NOMO-1 treated with DMSO at 0.1 percent for 48 hours (cell line): Measurements from ENCODE around the gene LGR6.
A peak's percentile ranks its signal among the peaks of the same experiment; 100 is the strongest.
"Not testable (repeated sequence)": the region's sequence is repeated elsewhere in the genome, so short reads cannot be mapped to it uniquely, and the experiment has no call there.

Experiments
- DNase-seq: peaks from one replicate; lab custom pipeline; 2025; ENCODE audit not compliant: unreplicated experiment; lab: John Stamatoyannopoulos, UW

The LGR6 gene

GRCh38 chr1:202317941-202318925 lies 124.6 kb downstream of the LGR6 start:
- no peak for DNase-seq

GRCh38 chr1:202319381-202320080 lies 125.9 kb downstream of the LGR6 start:
- DNase-seq, result no peak

DNA sequence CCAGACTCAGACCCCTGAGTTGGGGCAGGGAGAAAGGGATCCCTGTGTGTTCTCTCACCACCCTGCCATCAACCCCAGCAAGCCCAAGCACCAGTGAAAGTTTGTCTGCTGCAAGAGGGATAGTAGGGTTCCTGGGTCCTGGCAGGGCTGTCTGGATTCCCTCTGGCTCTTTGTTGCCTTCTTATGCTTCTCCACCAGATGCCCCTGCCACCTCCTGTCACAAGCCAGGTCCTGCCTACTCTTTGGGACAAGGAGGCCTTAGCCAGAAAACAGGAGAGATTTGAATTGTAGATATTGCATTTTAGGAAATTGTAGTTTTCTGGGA lies 126.4 kb downstream of the LGR6 start:
- DNase-seq, result no peak

DNA sequence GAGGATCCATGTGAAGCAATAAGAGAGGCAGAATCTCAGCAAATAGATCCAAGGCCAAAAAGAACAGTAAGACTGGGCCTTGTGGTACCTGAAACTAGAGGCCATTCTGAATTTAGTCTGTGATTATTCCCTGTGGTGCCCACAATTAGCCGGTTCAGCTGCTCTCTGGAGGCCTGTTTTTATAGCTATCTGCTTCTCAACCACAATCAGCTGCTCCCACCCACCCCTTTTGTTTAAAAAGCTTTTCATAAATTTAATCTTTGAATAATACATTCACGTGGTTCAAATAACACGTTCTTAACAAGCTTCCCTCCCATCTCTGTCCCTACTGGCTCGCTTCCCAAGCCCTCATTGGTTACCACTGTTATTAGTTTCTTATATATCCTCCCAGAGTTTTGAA lies 130.1 kb downstream of the LGR6 start:
- DNase-seq, result no peak

GRCh38 chr1:202324646-202325045 lies 131.0 kb downstream of the LGR6 start:
- DNase-seq, result no peak

DNA sequence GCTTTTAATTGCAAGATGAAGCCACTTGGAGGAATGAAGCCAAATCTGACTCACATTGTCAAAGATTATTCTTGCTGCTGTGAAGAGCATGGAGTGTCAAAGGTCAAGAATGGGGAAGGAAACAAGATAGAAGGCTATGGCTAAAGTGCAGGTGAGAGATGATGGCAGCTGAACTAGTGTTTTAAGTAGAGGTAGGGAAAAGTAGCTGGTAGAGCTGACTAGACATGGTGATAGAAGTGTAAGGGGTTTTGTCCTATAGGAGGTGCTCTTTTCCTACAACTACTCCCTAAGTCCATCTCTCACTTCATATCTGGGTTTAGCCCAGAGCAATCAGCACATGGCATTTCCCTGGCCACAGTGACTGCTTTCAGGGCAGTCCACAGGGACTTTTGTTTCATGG lies 136.3 kb downstream of the LGR6 start:
- DNase-seq, result no peak

- no peak for DNase-seq
Measured at GRCh38 chr1:202333861-202334260, 140.3 kb downstream of the LGR6 start.

DNA sequence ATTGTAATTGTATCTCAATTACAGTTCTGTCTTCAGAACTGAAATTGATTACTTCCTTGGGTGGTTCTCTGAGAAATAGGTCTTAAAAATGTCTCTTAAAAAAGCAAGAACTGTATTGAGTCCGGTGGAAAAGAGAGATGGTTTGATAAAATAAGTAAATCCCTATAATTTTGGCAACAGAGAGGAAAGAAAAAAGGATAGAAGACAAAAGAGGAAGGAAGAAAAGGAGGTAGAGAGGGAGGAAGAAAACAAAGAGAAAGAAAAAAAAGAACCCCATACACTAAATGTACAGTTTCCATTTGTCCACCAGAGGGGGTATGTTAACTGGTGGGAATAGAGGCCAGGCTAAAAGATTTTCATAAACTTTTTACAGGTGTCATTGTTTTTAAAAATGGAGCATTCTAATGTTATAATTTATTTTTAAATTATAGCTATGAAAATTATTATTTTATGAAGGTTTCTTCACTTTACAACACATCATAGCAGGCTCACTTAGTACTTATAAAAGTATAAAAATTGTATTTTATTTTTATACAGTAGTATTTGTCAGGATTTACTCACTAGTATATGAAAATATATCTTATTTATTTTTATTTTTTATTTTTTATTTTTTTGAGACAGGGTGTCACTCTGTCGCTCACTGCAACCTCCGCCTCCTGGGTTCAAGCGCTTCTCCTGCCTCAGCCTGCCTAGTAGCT lies 150.2 kb downstream of the LGR6 start:
- peak; percentile 71 for DNase-seq

DNA sequence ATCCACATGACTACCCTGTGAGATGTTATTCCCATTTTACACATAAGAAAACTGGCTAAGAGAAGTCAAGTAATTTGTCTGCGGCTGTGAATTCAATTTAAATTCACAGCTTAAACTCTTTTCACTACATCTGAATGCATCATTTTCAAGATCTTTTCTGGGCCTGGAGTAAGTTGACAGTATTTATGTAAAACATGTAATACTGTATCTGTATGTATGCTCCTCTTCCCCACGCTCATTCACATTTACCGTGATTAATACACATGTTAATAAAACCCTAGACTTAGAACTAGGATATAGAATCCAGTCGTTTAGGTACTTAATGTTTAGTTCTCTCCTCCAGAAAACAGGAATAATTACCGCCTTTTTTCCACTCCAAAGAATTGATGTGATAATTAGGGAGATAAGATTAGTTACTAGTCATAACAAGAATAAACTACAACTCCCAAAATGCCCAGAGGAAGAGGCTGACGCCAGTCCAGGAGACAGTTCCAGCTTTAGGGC lies 154.5 kb downstream of the LGR6 start:
- no peak for DNase-seq

- peak; percentile 99 for DNase-seq
Measured at GRCh38 chr1:202348509-202349205, 155.1 kb downstream of the LGR6 start, which contains the start of gene PPP1R12B. Gene PPP1R12B (plus strand): TSS chr1:202348699. CDS start chr1:202348852, 153 bp downstream.

DNA sequence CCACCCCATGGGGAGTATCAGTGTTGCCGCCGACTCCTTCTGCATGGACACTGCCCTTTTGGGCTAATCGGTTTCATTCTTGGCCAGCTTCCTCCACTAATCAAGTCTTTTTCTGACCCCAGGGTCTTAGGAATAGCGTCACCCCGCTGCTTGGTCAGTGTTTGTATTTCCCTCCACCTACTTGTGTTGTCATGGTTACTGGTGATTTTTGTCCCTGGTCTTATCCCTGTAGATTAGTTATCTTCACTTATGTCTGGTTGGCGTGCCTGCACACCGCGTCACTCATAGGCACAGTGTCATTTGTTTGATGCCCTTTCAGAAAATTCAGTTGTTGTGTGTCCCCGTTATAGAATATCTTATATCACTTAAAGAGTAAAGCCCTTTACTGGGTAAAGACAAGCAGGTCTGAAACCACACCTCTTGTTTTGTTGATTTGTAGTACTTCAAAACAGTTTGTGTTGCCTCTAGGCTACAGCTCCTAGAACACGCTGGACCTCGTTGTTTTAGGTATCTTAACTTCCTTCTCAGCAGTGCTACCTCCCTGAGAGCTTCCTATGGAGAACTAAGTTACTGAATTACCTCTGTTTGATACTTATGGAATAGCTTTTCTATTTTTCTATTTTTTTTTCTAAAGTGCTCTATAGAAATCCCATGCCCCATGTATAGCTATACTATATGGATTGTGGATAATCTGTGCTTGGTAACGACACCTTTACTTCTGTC lies 155.8 kb downstream of the LGR6 start:
- DNase-seq, result peak; percentile 60

GRCh38 chr1:202351725-202352124 lies 158.1 kb downstream of the LGR6 start:
- DNase-seq, result no peak

DNA sequence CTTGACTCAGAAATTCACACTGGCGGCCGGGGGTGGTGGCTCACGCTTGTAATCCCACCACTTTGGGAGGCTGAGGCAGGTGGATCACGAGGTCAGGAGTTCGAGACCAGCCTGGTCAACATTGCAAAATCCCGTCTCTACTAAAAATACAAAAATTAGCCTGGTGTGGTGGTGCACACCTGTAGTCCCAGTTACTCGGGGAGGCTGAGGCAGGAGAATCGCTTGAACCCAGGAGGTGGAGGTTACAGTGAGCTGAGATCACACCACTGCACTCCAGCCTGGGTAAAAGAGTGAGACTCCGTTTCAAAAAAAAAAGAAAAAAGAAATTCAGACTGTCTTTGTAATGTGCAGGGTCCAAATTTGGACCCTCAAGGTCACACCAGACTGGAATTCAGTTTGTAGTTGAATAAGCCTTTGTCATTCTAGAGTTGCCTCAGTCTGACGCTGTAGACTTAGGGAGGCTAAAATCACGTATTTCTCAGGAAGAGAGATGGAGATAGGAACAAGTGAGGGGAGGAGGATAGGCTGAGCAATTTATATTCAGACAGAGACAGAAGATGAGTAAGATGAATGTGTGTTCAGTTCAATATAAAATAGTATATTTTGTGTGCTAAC lies 159.1 kb downstream of the LGR6 start:
- DNase-seq, result not testable (repeated sequence)

DNA sequence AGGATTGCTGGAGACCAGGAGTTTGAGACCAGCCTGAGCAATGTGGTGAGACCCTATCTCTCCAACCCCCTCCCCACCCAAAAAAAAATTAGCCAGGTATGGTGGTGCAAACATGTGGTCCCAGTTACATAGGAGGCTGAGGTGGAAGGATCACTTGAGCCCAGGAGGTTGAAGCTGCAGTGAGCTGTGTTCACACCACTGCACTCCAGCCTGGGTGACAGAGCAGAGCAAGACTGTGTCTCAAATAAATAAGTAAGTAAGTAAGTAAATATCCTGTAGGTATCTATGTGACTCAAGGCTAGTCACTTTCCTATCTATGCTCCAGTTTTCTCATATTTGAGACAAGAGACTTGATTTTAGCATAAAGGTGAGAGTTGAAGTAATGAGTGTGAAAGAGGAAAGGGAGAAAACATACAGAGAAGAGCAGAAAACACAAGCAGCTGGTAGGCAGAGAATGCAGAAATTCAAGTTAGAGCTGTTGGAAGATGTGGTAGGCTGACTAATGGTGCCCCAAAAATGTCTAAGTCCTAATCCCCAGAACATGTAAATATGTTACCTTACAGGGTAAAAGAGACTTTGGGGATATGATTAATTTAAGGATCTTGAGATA lies 162.4 kb downstream of the LGR6 start:
- no peak for DNase-seq

- DNase-seq, result no peak
Measured at GRCh38 chr1:202357506-202357905, 163.9 kb downstream of the LGR6 start.

GRCh38 chr1:202361224-202361623 lies 167.6 kb downstream of the LGR6 start:
- DNase-seq, result no peak

GRCh38 chr1:202361701-202362100 lies 168.1 kb downstream of the LGR6 start:
- DNase-seq, result no peak

DNA sequence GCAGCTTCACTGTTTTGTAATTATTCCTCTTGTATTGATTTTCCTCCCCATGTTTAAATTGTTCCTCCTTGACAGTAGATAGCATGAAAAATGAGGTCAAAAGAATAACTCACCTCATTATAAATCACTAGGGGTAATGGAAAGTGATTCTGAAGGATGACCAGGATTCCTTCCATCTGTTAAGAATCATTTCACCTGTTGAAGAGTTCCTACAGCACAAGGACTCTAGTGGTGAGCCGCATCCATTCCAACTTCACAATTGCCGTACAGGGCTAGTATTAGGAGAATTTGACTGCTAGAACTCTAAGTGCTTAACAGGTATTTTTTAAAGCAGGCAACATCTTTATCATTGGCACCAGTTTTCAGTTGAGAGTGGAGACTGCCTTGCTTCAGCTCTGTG lies 168.6 kb downstream of the LGR6 start:
- no peak for DNase-seq

- DNase-seq, result no peak
Measured at GRCh38 chr1:202365092-202365815, 171.7 kb downstream of the LGR6 start.
